SK-N-MC (cell line): ENCODE measurements around the gene ZBED3.
"Not testable (repeated sequence)": the region's sequence is repeated elsewhere in the genome, so short reads cannot be mapped to it uniquely, and the experiment has no call there.

Source experiments
- DNase-seq: peaks from one replicate; pipeline ENCODE4 v3.0.0-alpha.2; 2011; ENCODE audit warnings: low read depth, low spot score
- H3K27ac ChIP-seq: fragments of 200-600 bp; sonication (generic); 2 replicates; pipeline ENCODE4 v1.5.1; 2016; ENCODE audit warnings: mixed run types
- H3K36me3 ChIP-seq: fragments of 200-600 bp; sonication (generic); 2 replicates; pipeline ENCODE4 v1.6.1; 2017; ENCODE audit warnings: antibody characterized with exemption, low read length, mixed read lengths; ENCODE audit not compliant: insufficient read depth
- H3K4me3 ChIP-seq: fragments of 200-600 bp; sonication (generic); 2 replicates; pipeline ENCODE4 v1.5.1; 2016
- H3K9ac ChIP-seq: fragments of 200-600 bp; sonication (generic); 2 replicates; pipeline ENCODE4 v1.8.0; 2017; ENCODE audit warnings: mixed run types, mixed read lengths; ENCODE audit not compliant: insufficient read length
- H3K9me3 ChIP-seq: fragments of 200-600 bp; sonication (generic); 2 replicates; pipeline ENCODE4 v1.6.1; 2017; ENCODE audit warnings: low read depth, mild to moderate bottlenecking, antibody characterized with exemption, low read length, moderate library complexity, mixed read lengths
- EZH2 ChIP-seq: fragments of 200-600 bp; sonication (generic); IDR thresholded peaks from one replicate; pipeline ENCODE4 v1.6.1; 2017; ENCODE audit warnings: antibody characterized with exemption
- FOXP2 ChIP-seq: optimal IDR thresholded peaks from 2 replicates; pipeline ENCODE3; 2011; ENCODE audit warnings: mild to moderate bottlenecking, moderate library complexity; ENCODE audit not compliant: insufficient read depth; ENCODE audit errors: extremely low read length, control extremely low read depth
- POLR2AphosphoS5 ChIP-seq: IDR thresholded peaks from 2 replicates; pipeline ENCODE4 v1.6.1; 2012; ENCODE audit warnings: mild to moderate bottlenecking, low read depth, low read length, borderline replicate concordance

ZBED3 gene

DNA sequence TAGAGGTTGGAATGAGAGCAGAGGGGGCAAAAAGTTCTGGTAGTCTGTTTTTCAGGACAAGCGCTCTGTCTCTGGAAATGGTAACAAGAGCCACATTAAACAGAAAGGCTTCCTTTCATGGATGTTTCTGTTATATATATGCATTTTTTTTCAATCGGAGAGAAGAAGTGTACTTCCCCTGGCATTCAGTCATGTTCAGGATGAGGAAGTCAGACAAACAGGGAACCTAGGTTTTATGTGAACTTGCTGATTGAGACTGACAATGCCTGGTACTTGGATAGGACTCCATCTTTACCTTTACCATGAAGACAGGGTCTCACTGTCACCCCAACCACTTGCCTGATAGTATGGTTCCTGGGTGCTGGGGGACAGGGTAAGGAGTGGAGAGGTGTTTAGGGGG lies 30.1 kb upstream of the ZBED3 start:
- no peaks in the 10 kb centered on the region for H3K9me3 ChIP-seq
- no peak overlapping the region for H3K4me3 ChIP-seq
- TF ChIP-seq FOXP2 (no peak), POLR2AphosphoS5 (no peak), EZH2 (no peak)
- H3K9ac ChIP-seq, result no peak overlapping the region
- DNase-seq, result no peak
- no peak overlapping the region for H3K27ac ChIP-seq
- H3K36me3 ChIP-seq, result peaks cover 5% of the 10 kb centered on the region; the same call in 1 of the 2 replicates

DNA sequence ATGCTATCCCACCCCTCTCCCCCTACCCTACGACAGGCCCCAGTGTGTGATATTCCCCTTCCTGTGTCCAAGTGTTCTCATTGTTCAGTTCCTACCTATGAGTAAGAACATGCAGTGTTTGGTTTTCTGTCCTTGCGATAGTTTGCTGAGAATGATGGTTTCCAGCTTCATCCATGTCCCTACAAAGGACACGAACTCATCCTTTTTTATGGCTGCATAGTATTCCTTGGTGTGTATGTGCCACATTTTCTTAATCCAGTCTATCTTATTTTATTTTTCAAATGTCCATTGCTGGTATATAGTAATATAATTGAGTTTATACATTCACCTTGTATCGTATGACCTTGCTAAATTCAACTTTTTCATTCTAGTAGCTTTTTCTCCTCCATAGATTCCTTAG lies 19.9 kb upstream of the ZBED3 start:
- H3K27ac ChIP-seq, H3K9ac ChIP-seq, H3K4me3 ChIP-seq, DNase-seq, H3K36me3 ChIP-seq, H3K9me3 ChIP-seq: not testable (repeated sequence)

DNA sequence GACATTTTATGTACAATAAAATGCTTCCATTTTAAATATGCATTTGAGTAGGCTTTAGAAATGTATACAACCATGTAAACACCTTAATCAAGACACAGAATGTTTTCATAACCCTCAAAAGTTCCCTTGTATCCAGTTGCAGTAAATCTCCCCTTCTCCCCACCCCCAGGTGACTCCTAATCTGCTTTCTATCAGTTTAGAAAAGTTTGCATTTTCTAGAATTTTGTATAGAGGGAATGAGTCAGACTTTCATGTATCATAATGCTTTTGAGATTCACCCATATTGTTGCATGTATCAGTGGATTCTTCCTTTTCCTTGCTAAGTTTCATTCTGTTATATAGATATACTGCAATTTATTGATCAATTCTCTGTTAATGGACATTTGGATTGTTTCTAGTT lies 17.7 kb upstream of the ZBED3 start:
- H3K4me3 ChIP-seq, result no peak overlapping the region
- TF ChIP-seq FOXP2 (no peak), EZH2 (no peak), POLR2AphosphoS5 (no peak)
- H3K9me3 ChIP-seq, result no peaks in the 10 kb centered on the region
- no peak overlapping the region for H3K9ac ChIP-seq
- H3K36me3 ChIP-seq, result peaks cover 6% of the 10 kb centered on the region; the same call in 1 of the 2 replicates
- H3K27ac ChIP-seq, result no peak overlapping the region
- no peak for DNase-seq

DNA sequence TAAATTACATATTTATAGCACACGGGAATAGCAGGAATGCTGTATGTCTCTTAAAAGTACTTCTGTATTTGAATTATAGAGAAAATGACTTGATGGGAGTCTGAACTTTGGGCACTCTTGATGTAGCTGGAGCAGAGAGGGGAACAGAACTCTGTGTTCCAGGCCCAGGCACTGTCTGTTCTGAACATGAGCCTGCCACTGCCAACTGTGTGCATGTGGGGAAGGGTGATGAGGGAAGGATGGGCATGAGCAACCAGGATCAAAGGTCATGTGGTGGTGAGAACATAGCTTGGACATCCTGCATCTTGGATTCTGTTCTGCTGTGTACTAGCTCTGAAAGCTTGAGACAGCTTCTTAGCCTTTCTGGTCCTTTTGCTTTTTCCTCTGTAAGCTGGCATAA lies 16.4 kb upstream of the ZBED3 start:
- Histone ChIP-seq H3K36me3 (peaks cover 6% of the 10 kb centered on the region; the same call in 1 of the 2 replicates), H3K27ac (no peak overlapping the region), H3K4me3 (no peak overlapping the region), H3K9me3 (no peaks in the 10 kb centered on the region), H3K9ac (no peak overlapping the region)
- no peak for TF ChIP-seq POLR2AphosphoS5
- no peak for DNase-seq

DNA sequence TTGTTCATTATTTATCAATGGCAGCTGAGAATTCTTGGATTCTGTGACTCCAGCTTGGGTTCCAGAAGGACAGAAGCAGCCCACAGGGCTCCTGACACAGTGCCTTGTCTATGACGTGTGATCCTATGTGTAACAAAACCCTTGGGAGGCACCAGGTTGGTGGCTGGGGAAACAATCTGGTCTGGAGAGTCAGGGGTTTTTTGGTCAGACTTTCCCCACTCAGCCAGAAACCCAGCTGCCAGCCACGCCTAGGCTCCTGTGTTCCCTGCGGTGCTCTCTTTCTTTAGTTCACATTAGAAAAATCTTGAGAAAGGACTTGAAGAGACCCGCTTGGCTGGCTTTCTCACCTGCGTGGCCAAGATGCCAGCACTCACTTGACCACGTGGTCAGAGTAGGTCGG lies 15.5 kb upstream of the ZBED3 start:
- no peak overlapping the region for H3K4me3 ChIP-seq
- H3K36me3 ChIP-seq, result peaks cover 6% of the 10 kb centered on the region; the same call in 1 of the 2 replicates
- no peak overlapping the region for H3K9ac ChIP-seq
- DNase-seq, result no peak
- no peaks in the 10 kb centered on the region for H3K9me3 ChIP-seq
- H3K27ac ChIP-seq, result no peak overlapping the region
- TF ChIP-seq FOXP2 (no peak), EZH2 (no peak), POLR2AphosphoS5 (no peak)

DNA sequence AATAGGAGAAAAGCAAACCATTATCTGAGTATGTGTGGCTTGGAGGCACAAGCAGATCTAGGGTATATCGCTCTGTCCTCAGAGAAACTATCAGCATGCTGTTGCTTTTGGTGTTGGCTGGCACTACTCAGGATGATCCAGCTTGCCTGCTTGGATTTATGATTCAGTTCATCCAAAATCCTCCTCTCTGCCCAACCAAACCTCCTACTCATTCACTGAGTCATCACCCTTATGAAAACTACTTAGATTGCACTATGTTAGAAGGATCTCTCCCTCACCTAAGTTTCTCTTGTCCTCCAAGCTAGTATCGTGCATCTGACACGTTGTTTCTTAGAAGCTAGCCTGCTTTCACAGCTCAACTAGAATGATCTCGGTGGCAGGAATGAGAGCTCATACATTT lies 14.2 kb upstream of the ZBED3 start:
- Histone ChIP-seq H3K4me3 (no peak overlapping the region), H3K36me3 (peaks cover 6% of the 10 kb centered on the region; the same call in 1 of the 2 replicates), H3K27ac (no peak overlapping the region), H3K9ac (no peak overlapping the region), H3K9me3 (no peaks in the 10 kb centered on the region)
- TF ChIP-seq EZH2 (no peak), FOXP2 (no peak), POLR2AphosphoS5 (no peak)
- DNase-seq, result no peak

DNA sequence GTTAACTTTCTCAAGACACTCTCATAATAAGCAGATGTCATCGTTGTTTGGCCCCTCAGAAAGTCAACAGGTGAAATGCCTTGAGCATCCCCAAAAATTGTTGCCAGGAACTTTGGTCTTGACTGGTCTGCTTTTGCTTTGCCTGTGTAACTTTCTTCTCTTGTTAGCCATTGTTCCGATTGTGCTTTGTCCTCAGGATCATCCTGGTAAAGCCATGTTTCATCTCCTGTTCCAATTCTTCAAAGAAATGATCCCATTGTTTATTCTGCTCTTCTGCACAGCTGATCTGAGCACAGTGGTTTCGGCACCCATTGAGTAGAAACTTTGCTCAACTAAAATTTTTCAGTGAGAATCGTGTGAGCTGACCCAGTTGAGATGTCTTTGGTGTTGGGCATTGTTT lies 8.1 kb upstream of the ZBED3 start:
- Histone ChIP-seq H3K36me3 (no peaks in the 10 kb centered on the region), H3K9ac (no peak overlapping the region), H3K4me3 (no peak overlapping the region), H3K27ac (no peak overlapping the region), H3K9me3 (no peaks in the 10 kb centered on the region)
- TF ChIP-seq POLR2AphosphoS5 (no peak), EZH2 (no peak), FOXP2 (no peak)
- no peak for DNase-seq

DNA sequence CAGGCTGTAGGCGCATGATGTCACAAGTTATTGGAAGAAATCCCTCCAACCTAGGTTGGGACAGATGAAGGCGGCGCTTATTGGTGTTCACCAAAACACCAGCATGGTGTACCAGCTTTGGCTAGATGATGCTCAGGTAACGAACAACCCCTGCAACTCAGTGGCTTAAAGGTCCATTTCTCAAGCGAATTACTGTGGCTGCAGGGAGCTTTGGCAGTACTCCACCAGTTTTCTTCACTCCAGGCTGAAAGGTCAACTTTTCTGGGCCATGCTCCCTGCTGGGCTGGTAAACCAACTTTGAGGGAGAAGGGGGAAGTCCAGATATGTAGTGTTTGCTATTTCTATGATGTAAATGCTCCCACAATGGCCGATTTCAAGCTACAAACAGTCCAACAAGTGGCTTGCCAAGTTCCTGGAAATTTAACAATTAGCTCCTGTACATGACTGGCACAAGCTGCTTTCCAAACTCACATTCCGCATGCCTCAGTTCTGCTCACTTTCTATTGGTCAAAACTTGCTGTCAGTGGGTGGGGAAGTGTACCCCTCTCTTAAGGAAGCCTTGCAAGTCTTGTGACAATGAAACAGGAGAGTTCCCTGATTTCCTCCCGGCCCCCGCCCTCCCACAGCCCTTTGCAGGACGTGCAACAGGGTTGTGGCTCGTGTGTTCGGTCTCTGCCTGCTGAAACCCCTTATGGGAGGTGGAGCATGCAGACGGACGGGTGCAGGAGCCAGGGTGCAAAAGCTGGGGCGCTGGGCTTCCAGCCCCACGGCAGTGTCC lies 588 bp upstream of the ZBED3 start:
- DNase-seq, result no peak
- peak overlapping the region; percentile 91 for H3K27ac ChIP-seq
- H3K36me3 ChIP-seq, result peaks cover 24% of the 10 kb centered on the region
- TF ChIP-seq POLR2AphosphoS5 (no peak), FOXP2 (no peak), EZH2 (no peak)
- H3K9ac ChIP-seq, result peak overlapping the region; percentile 99
- peak overlapping the region; percentile 92 for H3K4me3 ChIP-seq
- H3K9me3 ChIP-seq, result no peaks in the 10 kb centered on the region

DNA sequence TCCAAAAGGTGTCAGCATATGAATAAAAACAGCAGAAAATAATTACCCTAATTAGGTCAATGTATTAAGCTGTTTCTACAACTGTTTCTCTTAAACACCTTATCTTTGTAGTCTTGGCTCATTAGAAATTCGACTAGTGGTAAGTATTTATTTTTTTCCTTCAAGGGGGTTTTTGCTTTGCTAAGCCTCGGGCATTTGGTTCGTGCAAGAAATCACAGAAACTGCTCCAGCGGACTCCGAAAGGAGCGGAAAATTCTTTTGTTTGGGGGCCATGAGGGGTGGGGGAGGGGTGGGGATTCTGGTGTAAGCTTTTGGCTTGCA lies 757 bp downstream of the ZBED3 start:
- no peak for DNase-seq
- peak overlapping the region; percentile 91 for H3K27ac ChIP-seq
- peak overlapping the region; percentile 92 for H3K4me3 ChIP-seq
- peak overlapping the region; percentile 99 for H3K9ac ChIP-seq
- TF ChIP-seq POLR2AphosphoS5, result no peak
- TF ChIP-seq EZH2, result no peak
- TF ChIP-seq FOXP2, result no peak
- peaks cover 28% of the 10 kb centered on the region for H3K36me3 ChIP-seq
- H3K9me3 ChIP-seq, result no peaks in the 10 kb centered on the region
